Right lobe of liver (tissue), 6 donors: Measurements from ENCODE around the gene ANKS1B. TPM values are rescaled to one million over a fixed set of nuclear protein-coding genes. Genes with fewer than 3 reads are reported as not detected.
A peak's percentile ranks its signal among the peaks of the same experiment; 100 is the strongest.

Source experiments
- ATAC-seq, 4 donors: fragments of 200-7000 bp; cut with Tn5 transposase; one replicate each; pipeline ENCODE4 v1.9.1; 2020; ENCODE audit warnings: mild to moderate bottlenecking in 4 of 4, moderate library complexity in 4 of 4
- DNase-seq, 3 donors: peaks; one replicate each; pipeline ENCODE4 v3.0.0-alpha.2; 2020
- H3K27ac ChIP-seq, 3 donors: fragments of 200-600 bp; one replicate each; pipeline ENCODE4 v1.8.0; 2022
- H3K27me3 ChIP-seq, 2 donors: fragments of 200-600 bp; one replicate each; pipeline ENCODE4 v1.8.0; 2022
- H3K36me3 ChIP-seq, 4 donors: fragments of 200-600 bp; sonication (generic) in 1 of 4; one replicate each; pipeline versions ENCODE4 v1.5.1 to v1.8.0; 2017 to 2022; ENCODE audit warnings: control low read depth in 1 of 4
- H3K4me1 ChIP-seq, 4 donors: fragments of 200-600 bp; sonication (generic) in 1 of 4; one replicate each; pipeline versions ENCODE4 v1.5.1 to v1.8.0; 2017 to 2022; ENCODE audit warnings: control low read depth in 1 of 4
- H3K4me3 ChIP-seq, 3 donors: fragments of 200-600 bp; one replicate each; pipeline ENCODE4 v1.8.0; 2022
- H3K9me3 ChIP-seq, 4 donors: fragments of 200-600 bp; sonication (generic) in 1 of 4; one replicate each; pipeline versions ENCODE4 v1.5.1 to v1.8.0; 2017 to 2022; ENCODE audit warnings: control low read depth in 1 of 4
- POLR2A ChIP-seq: fragments of 450-650 bp; IDR thresholded peaks from one replicate; pipeline ENCODE4 v1.6.1; 2017; ENCODE audit warnings: antibody characterized with exemption, mild to moderate bottlenecking
- WGBS: methylation state at CpG from one replicate; pipeline ENCODE4 v1.1.6; 2018; ENCODE audit warnings: low coverage, low lambda C conversion rate; ENCODE audit not compliant: insufficient coverage; ENCODE audit errors: missing lambda C conversion rate; 5-methylcytosine and 5-hydroxymethylcytosine counted together
- intact Hi-C, 2 donors: fragments of 100-400 bp; cut with DNase I; formaldehyde crosslinking; loops; one replicate each; pipeline versions ENCODE4 v1.11.2 to v1.14.1; 2022
- total RNA-seq, 6 experiments: library from RNA; depleted of rRNA in 2 of 6; stranded (reverse); fragments of >200 nt in 2 of 6; fragmentation: NEBNext Ultra II Directional in 3 of 6; extraction: Animal tissue kit (Norgen Biotek cat#: 25700) in 3 of 6; gene quantifications; one replicate each; pipeline versions ENCODE4 v1.1.0 to v1.2.4, GENCODE V29; 2016 to 2023
- TF ChIP-seq, protein P1 (sequence below), 4 donors: fragments of 200-600 bp in 3 of 4; fragments of 450-650 bp in 1 of 4; IDR thresholded peaks; one replicate each; pipeline versions ENCODE4 v1.5.1 to v1.8.0; 2016 to 2022; ENCODE audit warnings: antibody characterized with exemption in 4 of 4, mild to moderate bottlenecking in 2 of 4
- donor health status: DM: no; HTN: yes; CAD: no.
- donor health status: DM: no; HTN: no; CAD: no.
- donor health status: DM: no; HTN: no; CAD: no.
- donor health status: DM: no; HTN: yes; CAD: no.
- donor health status: DM: no; HTN: yes; CAD: no.

ANKS1B gene
- total RNA-seq, 6 experiments from 2014 or later: 0.17 to 1.9 (median 0.44) TPM; not detected in 1

- H3K4me1 ChIP-seq: peaks cover 0 to 5% (median 0%) of the 10 kb centered on the region in 4 donors
- 17% methylated on average over 2 of the region's 60 CpGs for WGBS
- peaks cover 0 to 14% of the 10 kb centered on the region in 2 donors for H3K27me3 ChIP-seq
- no peaks in the 10 kb centered on the region for H3K9me3 ChIP-seq
- no peak overlapping the region for H3K27ac ChIP-seq
- ATAC-seq: peak in 1 of 4 donors; percentile 29
- no peak for DNase-seq
- no peak overlapping the region for H3K4me3 ChIP-seq
- intact Hi-C loops: no loop called here
- no peaks in the 10 kb centered on the region for H3K36me3 ChIP-seq
- TF ChIP-seq, protein P1, sequence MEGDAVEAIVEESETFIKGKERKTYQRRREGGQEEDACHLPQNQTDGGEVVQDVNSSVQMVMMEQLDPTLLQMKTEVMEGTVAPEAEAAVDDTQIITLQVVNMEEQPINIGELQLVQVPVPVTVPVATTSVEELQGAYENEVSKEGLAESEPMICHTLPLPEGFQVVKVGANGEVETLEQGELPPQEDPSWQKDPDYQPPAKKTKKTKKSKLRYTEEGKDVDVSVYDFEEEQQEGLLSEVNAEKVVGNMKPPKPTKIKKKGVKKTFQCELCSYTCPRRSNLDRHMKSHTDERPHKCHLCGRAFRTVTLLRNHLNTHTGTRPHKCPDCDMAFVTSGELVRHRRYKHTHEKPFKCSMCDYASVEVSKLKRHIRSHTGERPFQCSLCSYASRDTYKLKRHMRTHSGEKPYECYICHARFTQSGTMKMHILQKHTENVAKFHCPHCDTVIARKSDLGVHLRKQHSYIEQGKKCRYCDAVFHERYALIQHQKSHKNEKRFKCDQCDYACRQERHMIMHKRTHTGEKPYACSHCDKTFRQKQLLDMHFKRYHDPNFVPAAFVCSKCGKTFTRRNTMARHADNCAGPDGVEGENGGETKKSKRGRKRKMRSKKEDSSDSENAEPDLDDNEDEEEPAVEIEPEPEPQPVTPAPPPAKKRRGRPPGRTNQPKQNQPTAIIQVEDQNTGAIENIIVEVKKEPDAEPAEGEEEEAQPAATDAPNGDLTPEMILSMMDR (IDR thresholded peaks at IDR 0.05): no peak
- TF ChIP-seq POLR2A: no peak
These were observed 1089.6 kb downstream of the ANKS1B start for GRCh38 chr12:98895086-98895651.

DNA sequence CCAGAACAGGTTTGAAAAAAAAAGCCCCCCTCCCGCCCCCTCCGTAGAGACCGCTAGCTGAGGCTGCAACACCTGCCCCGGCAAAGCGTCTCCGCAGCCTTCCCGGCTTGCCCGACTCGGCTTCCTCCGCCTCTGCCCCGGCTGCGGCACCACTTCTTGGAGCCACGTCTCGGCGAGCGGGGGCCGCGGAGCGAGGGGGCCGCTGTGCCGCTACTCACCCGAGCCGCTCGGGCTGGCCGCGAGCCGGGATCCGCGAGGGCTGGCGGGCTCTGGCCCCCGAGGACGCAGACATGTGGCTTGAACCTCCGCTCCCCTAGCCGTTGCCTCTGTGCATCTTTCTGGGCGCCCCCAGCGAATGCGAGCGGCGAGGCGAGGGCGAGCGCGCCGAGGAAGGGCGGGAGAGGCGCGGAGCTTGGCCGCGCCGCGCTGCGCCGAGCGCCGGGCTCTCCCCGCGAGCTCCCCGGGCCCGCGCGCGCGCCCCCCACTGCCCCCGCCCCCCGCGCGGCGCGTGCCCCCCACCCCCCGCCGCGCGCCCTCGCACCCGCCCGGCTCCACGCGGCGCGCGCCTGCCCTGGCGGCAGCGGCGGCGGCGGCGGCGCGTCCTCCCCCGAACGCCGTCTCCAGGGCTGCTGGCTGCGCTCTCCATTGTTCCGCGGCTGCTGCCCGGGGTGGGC, 1090.2 kb downstream of the ANKS1B start:
- no peaks in the 10 kb centered on the region for H3K36me3 ChIP-seq
- H3K27ac ChIP-seq: no peak overlapping the region
- no peak for ATAC-seq
- intact Hi-C loops: no loop called here
- no CpG with 5 or more reads among the region's 96 CpGs for WGBS
- no peaks in the 10 kb centered on the region for H3K9me3 ChIP-seq
- H3K4me1 ChIP-seq: peaks cover 0 to 5% (median 0%) of the 10 kb centered on the region in 4 donors
- TF ChIP-seq, protein P1 (IDR thresholded peaks at IDR 0.05): no peak
- no peak for TF ChIP-seq POLR2A
- H3K4me3 ChIP-seq: no peak overlapping the region
- peaks cover 0 to 14% of the 10 kb centered on the region in 2 donors for H3K27me3 ChIP-seq
- no peak for DNase-seq

DNA sequence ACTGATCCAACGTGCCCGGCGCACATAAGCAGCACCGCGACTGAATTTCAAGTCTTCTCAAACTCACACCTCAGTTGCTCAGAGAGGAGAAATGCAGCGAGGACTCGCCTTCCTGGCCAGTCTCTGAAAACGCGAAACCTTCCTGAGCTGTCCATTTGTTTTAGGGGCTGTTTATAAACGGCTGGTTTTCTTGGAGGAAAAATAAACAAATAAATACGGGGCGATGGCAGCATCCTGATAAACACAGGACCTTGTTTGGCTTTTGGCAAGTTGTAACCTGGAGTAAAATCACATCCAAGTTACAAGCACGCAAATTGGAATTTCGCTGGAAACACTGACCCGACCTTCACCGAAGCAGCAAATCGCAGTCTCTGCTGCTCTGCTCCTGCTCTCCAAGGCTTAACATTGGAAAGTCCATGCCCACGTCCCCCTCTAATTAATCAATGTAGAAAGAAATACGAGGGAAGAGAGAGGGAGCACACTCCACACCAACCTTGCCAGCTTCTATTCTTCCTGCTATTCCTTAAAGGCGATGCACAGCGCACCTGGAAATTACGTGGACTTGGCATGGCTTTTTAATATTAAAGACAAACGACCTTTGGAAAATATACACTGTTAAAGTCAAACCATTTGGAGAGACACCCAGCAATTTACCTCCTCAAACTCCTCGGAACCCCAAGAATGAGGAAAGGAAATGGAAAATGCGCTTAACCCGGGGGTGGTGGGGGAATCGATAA, 1090.9 kb downstream of the ANKS1B start:
- Histone ChIP-seq H3K27me3 (peaks cover 0 to 14% of the 10 kb centered on the region in 2 donors), H3K4me1 (peaks cover 0 to 5% (median 0%) of the 10 kb centered on the region in 4 donors), H3K4me3 (no peak overlapping the region), H3K27ac (no peak overlapping the region), H3K36me3 (no peaks in the 10 kb centered on the region), H3K9me3 (no peaks in the 10 kb centered on the region)
- intact Hi-C loops: no loop called here
- TF ChIP-seq, protein P1 (IDR thresholded peaks at IDR 0.05): no peak
- TF ChIP-seq POLR2A: no peak
- WGBS: 3% methylated on average over 26 of the region's 27 CpGs
- DNase-seq (no peak), ATAC-seq (no peak)

DNA sequence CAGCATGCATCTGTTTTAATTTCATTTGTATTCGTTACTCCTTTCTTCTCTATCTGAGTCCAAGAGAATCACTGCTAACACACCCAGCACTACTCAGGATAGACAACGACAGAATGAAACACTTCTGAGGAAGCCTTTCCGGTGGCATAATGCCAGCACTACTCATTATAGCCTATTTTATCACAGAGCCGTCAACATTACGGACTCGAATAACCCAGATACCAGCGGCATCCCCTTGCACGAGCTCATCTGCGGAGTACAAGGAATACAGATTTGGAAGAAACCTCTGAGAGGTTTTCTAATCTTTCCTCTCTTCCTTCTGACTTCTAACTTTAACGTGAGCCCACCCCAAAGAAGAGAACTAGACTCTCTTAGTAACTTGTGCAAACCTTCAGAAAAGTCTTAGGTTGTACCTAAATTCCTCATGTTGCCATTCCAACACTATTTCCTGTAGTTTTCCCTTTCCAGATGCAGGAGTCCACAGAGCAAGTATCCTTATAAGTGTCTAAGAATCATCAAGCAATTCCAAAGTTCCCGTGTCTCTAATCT, 1091.5 kb downstream of the ANKS1B start:
- ATAC-seq (no peak), DNase-seq (no peak)

More for the DNA sequence above, 1091.5 kb downstream of the ANKS1B start:
- TF ChIP-seq, protein P1 (IDR thresholded peaks at IDR 0.05): no peak
- no peak for TF ChIP-seq POLR2A
- Histone ChIP-seq H3K9me3 (no peaks in the 10 kb centered on the region), H3K27ac (no peak overlapping the region), H3K4me3 (no peak overlapping the region), H3K36me3 (no peaks in the 10 kb centered on the region), H3K27me3 (peaks cover 0 to 14% of the 10 kb centered on the region in 2 donors), H3K4me1 (peaks cover 0 to 5% (median 0%) of the 10 kb centered on the region in 4 donors)
- WGBS: 18% methylated on average over 11 of the region's 11 CpGs
- intact Hi-C loops: no loop called here
